PC-9 (cell line): ENCODE data around the gene EFCAB7. TPM values are rescaled to one million over a fixed set of nuclear protein-coding genes. Genes with fewer than 3 reads are reported as not detected.

Experiments
- Bru-seq: library from RNA; stranded (reverse); fragments of 400-500 nt; gene quantifications from one replicate; lab custom pipeline; 2021; lab: Mats Ljungman, UMichigan
- BruChase-seq, 2 experiments: library from RNA; stranded (reverse); fragments of 400-500 nt; gene quantifications; one replicate each; lab custom pipeline; 2021; lab: Mats Ljungman, UMichigan
- BruUV-seq: library from RNA; stranded (reverse); fragments of 400-500 nt; replicated peaks from 2 replicates; lab custom pipeline; 2021; lab: Mats Ljungman, UMichigan
- CTCF ChIA-PET: fragments of 300-600 bp; sonication (Branson Sonifier 250); formaldehyde crosslinking; loops from one replicate; lab custom pipeline; 2022; ENCODE audit warnings: antibody characterized with exemption; lab: Charles Lee
- POLR2A ChIA-PET: fragments of 300-600 bp; sonication (Branson Sonifier 250); formaldehyde crosslinking; loops from one replicate; lab custom pipeline; 2022; ENCODE audit warnings: antibody characterized with exemption; ENCODE audit not compliant: unreplicated experiment; lab: Charles Lee
- DNase-seq, 2 experiments: peaks; one replicate each; pipeline versions ENCODE4 v3.0.0 to v3.0.0-alpha.2; 2015 to 2022; ENCODE audit warnings: mixed read lengths in 1 of 2
- H2AFZ ChIP-seq: fragments of 200-600 bp; sonication (generic); 2 replicates; pipeline ENCODE4 v1.8.1; 2017; ENCODE audit warnings: antibody characterized with exemption
- H3F3A ChIP-seq: fragments of 200-600 bp; sonication (generic); 2 replicates; pipeline ENCODE4 v1.8.1; 2017; ENCODE audit warnings: antibody characterized with exemption, mild to moderate bottlenecking, low read depth; ENCODE audit not compliant: insufficient read depth
- H3K27ac ChIP-seq: fragments of 200-600 bp; sonication (generic); 2 replicates; pipeline ENCODE4 v1.6.1; 2016; ENCODE audit warnings: mixed run types
- H3K27me3 ChIP-seq: fragments of 200-600 bp; sonication (generic); 2 replicates; pipeline ENCODE4 v1.6.1; 2016; ENCODE audit warnings: low read depth, mixed run types; ENCODE audit not compliant: insufficient read depth
- H3K36me3 ChIP-seq: fragments of 200-600 bp; sonication (generic); 2 replicates; pipeline ENCODE4 v1.6.1; 2016; ENCODE audit warnings: low read depth, mixed run types
- H3K4me1 ChIP-seq: fragments of 200-600 bp; sonication (generic); replicated peaks from 2 replicates; pipeline ENCODE4 v1.6.1; 2016; ENCODE audit warnings: mixed run types; ENCODE audit not compliant: insufficient read depth
- H3K4me2 ChIP-seq: fragments of 200-600 bp; sonication (generic); 2 replicates; pipeline ENCODE4 v1.6.1; 2017; ENCODE audit warnings: mixed run types
- H3K4me3 ChIP-seq: fragments of 200-600 bp; sonication (generic); 2 replicates; pipeline ENCODE4 v1.6.1; 2016; ENCODE audit warnings: mixed run types
- H3K79me2 ChIP-seq: fragments of 200-600 bp; sonication (generic); 2 replicates; pipeline ENCODE4 v1.6.1; 2017; ENCODE audit warnings: low read depth, mixed run types
- H3K9me2 ChIP-seq: fragments of 200-600 bp; sonication (generic); 2 replicates; pipeline ENCODE4 v1.8.1; 2017; ENCODE audit warnings: mild to moderate bottlenecking; ENCODE audit not compliant: insufficient read depth
- H3K9me3 ChIP-seq: fragments of 200-600 bp; sonication (generic); 2 replicates; pipeline ENCODE4 v1.8.1; 2016; ENCODE audit warnings: low read depth; ENCODE audit not compliant: insufficient read depth
- H4K20me1 ChIP-seq: fragments of 200-600 bp; sonication (generic); 2 replicates; pipeline ENCODE4 v1.8.1; 2017; ENCODE audit not compliant: insufficient read depth
- EZH2 ChIP-seq: fragments of 200-600 bp; sonication (generic); IDR thresholded peaks from 2 replicates; pipeline ENCODE4 v1.8.0; 2017; ENCODE audit warnings: antibody characterized with exemption, low read depth
- intact Hi-C: fragments of 100-400 bp; cut with micrococcal nuclease; formaldehyde crosslinking; loops from one replicate; pipeline ENCODE4 v1.10.0; 2022; ENCODE audit not compliant: unreplicated experiment
- long read RNA-seq: library from polyadenylated mRNA; stranded (forward); transcript quantifications from one replicate; pipeline ENCODE4 v2.0.0, GENCODE V29; 2022
- total RNA-seq: library from RNA; stranded (reverse); gene quantifications from 2 replicates; pipeline ENCODE4 v1.2.3, GENCODE V29; 2021
- TF ChIP-seq, protein P1 (sequence below): fragments of 200-600 bp; sonication (generic); conservative IDR thresholded peaks from 2 replicates; pipeline ENCODE4 v1.6.1; 2017; ENCODE audit warnings: mixed run types, antibody characterized with exemption, mild to moderate bottlenecking, moderate library complexity

The EFCAB7 gene, protein sequence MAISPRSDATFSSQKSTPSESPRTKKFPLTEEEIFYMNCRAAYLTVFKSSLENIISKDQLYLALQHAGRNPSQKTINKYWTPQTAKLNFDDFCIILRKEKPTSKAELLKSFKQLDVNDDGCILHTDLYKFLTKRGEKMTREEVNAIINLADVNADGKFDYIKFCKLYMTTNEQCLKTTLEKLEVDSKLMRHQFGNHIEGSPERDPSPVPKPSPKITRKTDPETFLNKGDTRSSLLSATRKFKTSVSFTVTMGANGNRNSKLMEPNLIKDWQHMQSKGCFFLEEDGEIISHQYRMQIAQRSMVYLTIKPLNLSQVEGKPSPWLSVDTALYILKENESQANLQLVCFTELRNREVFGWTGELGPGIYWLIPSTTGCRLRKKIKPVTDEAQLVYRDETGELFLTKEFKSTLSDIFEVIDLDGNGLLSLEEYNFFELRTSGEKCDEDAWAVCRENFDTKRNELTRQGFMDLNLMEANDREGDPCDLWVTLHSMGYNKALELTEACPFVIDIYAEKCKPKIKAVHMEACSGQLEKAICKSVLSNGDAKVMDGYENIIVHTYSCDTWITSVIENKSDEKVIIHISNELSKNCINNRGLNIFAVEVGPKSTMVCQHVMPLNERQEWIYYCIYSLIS
- total RNA-seq (7.7 and 11.2 TPM in 2 replicates), Bru-seq, nascent RNA (percentile 64 among the genes with signal in this experiment), BruChase-seq, experiment 1, labeled RNA remaining after a 2-hour chase (percentile 59 among the genes with signal in this experiment), BruChase-seq, experiment 2, labeled RNA remaining after a 6-hour chase (percentile 50 among the genes with signal in this experiment)
- long read RNA-seq, transcript EFCAB7-201 (14 exons, 2,313 nt) = major isoform, 8 of 35 reads
- long read RNA-seq, partial matches to known transcripts = 20 of 35 reads
- long read RNA-seq, other reads (novel, unspliced or antisense) = 7 of 35 reads

GRCh38 chr1:63522891-63523728 lies at the start of gene EFCAB7, which contains the start of gene ITGB3BP:
TSS of gene EFCAB7 (plus strand) at chr1:63523525. CDS start at chr1:63525573, 2,048 bp downstream.
TSS of gene ITGB3BP (minus strand) at chr1:63523225. CDS start at chr1:63523133, 92 bp downstream.
- Histone ChIP-seq H3K27me3 (no peaks in the 10 kb centered on the region), H3K4me1 (peaks cover 24% of the 10 kb centered on the region), H3K79me2 (peaks cover 52% of the 10 kb centered on the region), H3K9me2 (no peaks in the 10 kb centered on the region), H3K27ac (peak within 1 kb of the TSS; percentile 67), H3K4me3 (peak within 1 kb of the TSS; percentile 98), H3F3A (peaks cover 6% of the 10 kb centered on the region; the same call in 1 of the 2 replicates), H3K4me2 (peak within 1 kb of the TSS; percentile 97), H2AFZ (peak within 1 kb of the TSS; percentile 100), H4K20me1 (no peaks in the 10 kb centered on the region), H3K9me3 (no peaks in the 10 kb centered on the region), H3K36me3 (peaks cover 13% of the 10 kb centered on the region)
- DNase-seq = peak; percentile 86 to 90
- CTCF ChIA-PET = interaction anchor here (1.6 kb wide), 1 partner anchor 151 kb away, joined by 3 read pairs; no protein-coding TSS in a partner anchor
- POLR2A ChIA-PET = interaction anchor here (0.7 kb wide), 4 partner anchors 90 to 1902 kb away, joined by 3 to 4 read pairs (median 3); no protein-coding TSS in a partner anchor
- BruUV-seq = no TSS peak
- intact Hi-C loops = loop anchor here (2.0 to 5.0 kb wide), 2 partner anchors 156 to 206 kb away; partner anchors contain the start of gene ALG6
- TF ChIP-seq, protein P1, sequence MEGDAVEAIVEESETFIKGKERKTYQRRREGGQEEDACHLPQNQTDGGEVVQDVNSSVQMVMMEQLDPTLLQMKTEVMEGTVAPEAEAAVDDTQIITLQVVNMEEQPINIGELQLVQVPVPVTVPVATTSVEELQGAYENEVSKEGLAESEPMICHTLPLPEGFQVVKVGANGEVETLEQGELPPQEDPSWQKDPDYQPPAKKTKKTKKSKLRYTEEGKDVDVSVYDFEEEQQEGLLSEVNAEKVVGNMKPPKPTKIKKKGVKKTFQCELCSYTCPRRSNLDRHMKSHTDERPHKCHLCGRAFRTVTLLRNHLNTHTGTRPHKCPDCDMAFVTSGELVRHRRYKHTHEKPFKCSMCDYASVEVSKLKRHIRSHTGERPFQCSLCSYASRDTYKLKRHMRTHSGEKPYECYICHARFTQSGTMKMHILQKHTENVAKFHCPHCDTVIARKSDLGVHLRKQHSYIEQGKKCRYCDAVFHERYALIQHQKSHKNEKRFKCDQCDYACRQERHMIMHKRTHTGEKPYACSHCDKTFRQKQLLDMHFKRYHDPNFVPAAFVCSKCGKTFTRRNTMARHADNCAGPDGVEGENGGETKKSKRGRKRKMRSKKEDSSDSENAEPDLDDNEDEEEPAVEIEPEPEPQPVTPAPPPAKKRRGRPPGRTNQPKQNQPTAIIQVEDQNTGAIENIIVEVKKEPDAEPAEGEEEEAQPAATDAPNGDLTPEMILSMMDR = no peak
- no peak for TF ChIP-seq EZH2

DNA sequence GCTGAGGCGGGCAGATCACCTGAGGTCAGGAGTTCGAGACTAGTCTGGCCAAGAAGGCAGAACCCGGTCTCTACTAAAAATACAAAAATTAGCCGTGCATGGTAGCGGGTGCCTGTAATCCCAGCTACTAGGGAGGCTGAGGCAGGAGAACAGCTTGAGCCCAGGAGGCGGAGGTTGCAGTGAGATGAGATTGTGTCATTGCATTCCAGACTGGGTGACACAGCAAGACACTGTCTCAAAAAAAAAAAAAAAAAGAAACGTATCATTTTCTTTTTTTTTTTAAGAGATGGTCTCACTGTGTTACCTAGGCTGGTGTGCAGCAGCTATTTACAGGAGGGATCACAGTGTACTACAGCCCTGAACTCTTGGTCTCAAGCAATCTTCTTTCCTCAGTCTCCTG lies 47.6 kb upstream of the EFCAB7 start:
- Histone ChIP-seq H3K4me1 (no peaks in the 10 kb centered on the region), H3K27ac (no peak overlapping the region), H2AFZ (no peak overlapping the region), H3K27me3 (no peaks in the 10 kb centered on the region), H3K9me3 (peaks cover 2% of the 10 kb centered on the region; the same call in 1 of the 2 replicates), H3K9me2 (no peaks in the 10 kb centered on the region), H3F3A (peaks cover 3% of the 10 kb centered on the region; the same call in 1 of the 2 replicates), H3K4me3 (no peak overlapping the region), H3K36me3 (no peaks in the 10 kb centered on the region), H3K79me2 (no peaks in the 10 kb centered on the region), H3K4me2 (no peak overlapping the region), H4K20me1 (no peaks in the 10 kb centered on the region)
- BruUV-seq = no TSS peak
- intact Hi-C loops = no loop called here
- TF ChIP-seq, protein P1 = no peak
- TF ChIP-seq EZH2 = no peak
- POLR2A ChIA-PET = no interaction called here
- CTCF ChIA-PET = no interaction called here
- no peak for DNase-seq
